Osteocyte (in vitro differentiated cells): Measurements from ENCODE around the gene PDE1C. TPM values are rescaled to one million over a fixed set of nuclear protein-coding genes. Genes with fewer than 3 reads are reported as not detected.

ENCODE experiments used
- DNase-seq: peaks from one replicate; pipeline ENCODE4 v3.0.0; 2021; ENCODE audit warnings: mixed read lengths; ENCODE audit not compliant: unreplicated experiment; ENCODE audit errors: extremely low spot score
- H3K27ac Mint-ChIP-seq: one replicate; pipeline ENCODE4 v1.8.0; 2021; ENCODE audit warnings: mild to moderate bottlenecking, mixed read lengths; ENCODE audit not compliant: unreplicated experiment
- H3K27me3 Mint-ChIP-seq: one replicate; pipeline ENCODE4 v1.8.0; 2021; ENCODE audit warnings: mixed read lengths; ENCODE audit not compliant: unreplicated experiment
- H3K36me3 Mint-ChIP-seq: one replicate; pipeline ENCODE4 v1.8.0; 2021; ENCODE audit warnings: mixed read lengths; ENCODE audit not compliant: unreplicated experiment
- H3K4me1 Mint-ChIP-seq: one replicate; pipeline ENCODE4 v1.8.0; 2021; ENCODE audit warnings: mixed read lengths; ENCODE audit not compliant: unreplicated experiment
- H3K4me3 Mint-ChIP-seq: one replicate; pipeline ENCODE4 v1.8.0; 2021; ENCODE audit warnings: mild to moderate bottlenecking, moderate library complexity, mixed read lengths; ENCODE audit not compliant: unreplicated experiment
- H3K9me3 Mint-ChIP-seq: one replicate; pipeline ENCODE4 v1.8.0; 2021; ENCODE audit warnings: mixed read lengths; ENCODE audit not compliant: unreplicated experiment
- total RNA-seq: library from RNA; stranded (reverse); gene quantifications from 2 replicates; pipeline ENCODE4 v1.2.1, GENCODE V29; 2021
- TF ChIP-seq, protein P1 (sequence below): fragments of 200-600 bp; sonication (generic); IDR thresholded peaks from 2 replicates; pipeline ENCODE4 v1.5.0; 2021; ENCODE audit warnings: antibody characterized with exemption, mild to moderate bottlenecking, moderate library complexity

Gene PDE1C
- total RNA-seq, 1 donor from 2014 or later = 187 TPM

DNA sequence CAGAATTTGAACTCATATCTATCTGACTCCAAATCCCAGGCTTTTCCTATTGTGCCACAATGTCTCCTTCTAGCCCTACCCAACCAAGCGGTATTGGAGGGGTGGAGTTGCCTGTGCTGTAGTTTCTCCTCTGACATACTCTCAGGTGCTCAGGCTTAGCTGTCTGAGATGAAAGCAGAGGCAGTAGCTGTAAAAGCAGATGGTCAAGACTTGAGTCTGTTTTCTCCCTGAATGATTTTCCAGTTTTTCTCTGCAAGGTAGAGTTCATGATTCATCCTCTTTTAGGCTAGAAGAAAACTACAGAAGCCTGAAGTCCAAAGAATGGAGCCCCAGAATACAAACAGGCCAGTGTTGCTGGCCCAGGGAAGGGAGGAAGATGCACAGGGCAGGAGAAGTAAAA lies 130.0 kb downstream of the PDE1C start:
- TF ChIP-seq, protein P1, sequence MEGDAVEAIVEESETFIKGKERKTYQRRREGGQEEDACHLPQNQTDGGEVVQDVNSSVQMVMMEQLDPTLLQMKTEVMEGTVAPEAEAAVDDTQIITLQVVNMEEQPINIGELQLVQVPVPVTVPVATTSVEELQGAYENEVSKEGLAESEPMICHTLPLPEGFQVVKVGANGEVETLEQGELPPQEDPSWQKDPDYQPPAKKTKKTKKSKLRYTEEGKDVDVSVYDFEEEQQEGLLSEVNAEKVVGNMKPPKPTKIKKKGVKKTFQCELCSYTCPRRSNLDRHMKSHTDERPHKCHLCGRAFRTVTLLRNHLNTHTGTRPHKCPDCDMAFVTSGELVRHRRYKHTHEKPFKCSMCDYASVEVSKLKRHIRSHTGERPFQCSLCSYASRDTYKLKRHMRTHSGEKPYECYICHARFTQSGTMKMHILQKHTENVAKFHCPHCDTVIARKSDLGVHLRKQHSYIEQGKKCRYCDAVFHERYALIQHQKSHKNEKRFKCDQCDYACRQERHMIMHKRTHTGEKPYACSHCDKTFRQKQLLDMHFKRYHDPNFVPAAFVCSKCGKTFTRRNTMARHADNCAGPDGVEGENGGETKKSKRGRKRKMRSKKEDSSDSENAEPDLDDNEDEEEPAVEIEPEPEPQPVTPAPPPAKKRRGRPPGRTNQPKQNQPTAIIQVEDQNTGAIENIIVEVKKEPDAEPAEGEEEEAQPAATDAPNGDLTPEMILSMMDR = no peak
- H3K9me3 Mint-ChIP-seq = no peaks in the 10 kb centered on the region
- H3K27ac Mint-ChIP-seq = no peak overlapping the region
- no peak overlapping the region for H3K4me3 Mint-ChIP-seq
- peaks cover 6% of the 10 kb centered on the region for H3K36me3 Mint-ChIP-seq
- peaks cover 46% of the 10 kb centered on the region for H3K4me1 Mint-ChIP-seq
- no peaks in the 10 kb centered on the region for H3K27me3 Mint-ChIP-seq
- no peak for DNase-seq

GRCh38 chr7:31939076-31939475 lies 131.1 kb downstream of the PDE1C start:
- no peak for DNase-seq
- Mint-ChIP-seq H3K27ac (no peak overlapping the region), H3K27me3 (no peaks in the 10 kb centered on the region)

GRCh38 chr7:31938650-31939049 lies 131.6 kb downstream of the PDE1C start:
- DNase-seq = no peak

More at GRCh38 chr7:31939076-31939475, 131.1 kb downstream of the PDE1C start:
- H3K4me3 Mint-ChIP-seq = no peak overlapping the region
- no peaks in the 10 kb centered on the region for H3K9me3 Mint-ChIP-seq
- H3K4me1 Mint-ChIP-seq = peaks cover 57% of the 10 kb centered on the region
- H3K36me3 Mint-ChIP-seq = peaks cover 5% of the 10 kb centered on the region
- TF ChIP-seq, protein P1 = no peak

GRCh38 chr7:31937982-31938381 lies 132.2 kb downstream of the PDE1C start:
- no peaks in the 10 kb centered on the region for H3K27me3 Mint-ChIP-seq
- no peak overlapping the region for H3K4me3 Mint-ChIP-seq
- peaks cover 2% of the 10 kb centered on the region for H3K36me3 Mint-ChIP-seq
- no peak for DNase-seq
- no peaks in the 10 kb centered on the region for H3K9me3 Mint-ChIP-seq
- TF ChIP-seq, protein P1 = no peak
- H3K4me1 Mint-ChIP-seq = peaks cover 64% of the 10 kb centered on the region
- no peak overlapping the region for H3K27ac Mint-ChIP-seq

More at GRCh38 chr7:31938650-31939049, 131.6 kb downstream of the PDE1C start:
- Mint-ChIP-seq H3K27ac (no peak overlapping the region), H3K27me3 (no peaks in the 10 kb centered on the region), H3K9me3 (no peaks in the 10 kb centered on the region), H3K4me3 (no peak overlapping the region), H3K4me1 (peaks cover 61% of the 10 kb centered on the region), H3K36me3 (peaks cover 2% of the 10 kb centered on the region)
- TF ChIP-seq, protein P1 = peak; percentile 27

DNA sequence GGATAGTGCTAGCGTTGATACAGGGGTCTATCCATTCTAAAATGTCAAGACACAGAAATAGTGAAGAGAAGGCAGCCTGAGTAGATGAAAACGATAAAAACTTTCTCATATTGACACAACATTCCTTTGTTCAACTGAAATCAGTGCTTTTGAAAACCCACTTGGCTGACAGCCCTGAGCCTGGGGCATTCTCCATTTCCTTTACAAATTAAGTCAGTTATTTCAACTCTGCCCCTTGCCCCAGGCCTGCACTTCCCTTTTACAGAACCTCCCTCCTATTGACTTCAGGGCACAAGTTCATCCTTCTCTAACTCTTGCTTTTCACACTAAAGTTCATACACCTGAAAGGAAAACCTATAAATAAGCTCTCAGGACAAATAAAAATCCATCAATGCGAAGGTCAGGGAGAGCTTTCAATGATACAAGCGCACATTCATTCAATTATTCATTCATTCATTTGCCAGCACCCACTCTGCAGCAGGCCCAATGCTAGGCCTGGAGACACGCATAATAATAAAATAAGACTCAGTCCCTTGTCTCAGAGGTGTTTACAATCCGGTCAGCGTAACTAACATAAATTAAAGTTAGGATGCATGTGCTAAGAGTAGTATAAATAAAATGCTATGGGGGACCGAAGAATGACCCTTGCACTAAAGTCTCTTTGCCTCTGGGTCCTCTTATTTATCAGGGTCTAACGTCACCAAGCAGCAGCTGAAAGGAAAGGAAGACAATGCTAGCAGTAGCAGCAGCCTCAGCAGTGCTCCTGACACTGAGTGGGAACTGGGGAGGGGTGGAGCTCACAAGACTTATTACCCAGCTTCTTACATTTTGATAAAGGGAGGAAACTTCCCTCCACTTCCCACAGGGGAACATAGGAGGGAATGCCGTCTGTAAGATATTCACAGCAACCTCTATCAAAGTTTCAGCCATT lies 134.8 kb downstream of the PDE1C start:
- H3K4me1 Mint-ChIP-seq = peaks cover 54% of the 10 kb centered on the region
- no peak overlapping the region for H3K4me3 Mint-ChIP-seq
- H3K27me3 Mint-ChIP-seq = no peaks in the 10 kb centered on the region
- peak overlapping the region; percentile 73 for H3K27ac Mint-ChIP-seq
- peaks cover 2% of the 10 kb centered on the region for H3K36me3 Mint-ChIP-seq
- H3K9me3 Mint-ChIP-seq = no peaks in the 10 kb centered on the region
- no peak for DNase-seq
- TF ChIP-seq, protein P1 = no peak
